OCI-LY7 (cell line): ENCODE measurements around the gene ANKRD39.

ENCODE experiments used
- EZH2phosphoT487 ChIP-seq: fragments of 200-600 bp; sonication (generic); IDR thresholded peaks from 2 replicates; pipeline ENCODE4 v1.6.1; 2018; ENCODE audit warnings: low read depth, borderline replicate concordance, mild to moderate bottlenecking, mixed run types, antibody characterized with exemption, low read length, moderate library complexity, mixed read lengths
- TF ChIP-seq, protein P1 (sequence below): fragments of 200-600 bp; sonication (generic); conservative IDR thresholded peaks from 2 replicates; pipeline ENCODE4 v1.5.1; 2014; ENCODE audit warnings: mild to moderate bottlenecking, antibody characterized with exemption, low read length, moderate library complexity, mixed read lengths

- TF ChIP-seq, protein P1, sequence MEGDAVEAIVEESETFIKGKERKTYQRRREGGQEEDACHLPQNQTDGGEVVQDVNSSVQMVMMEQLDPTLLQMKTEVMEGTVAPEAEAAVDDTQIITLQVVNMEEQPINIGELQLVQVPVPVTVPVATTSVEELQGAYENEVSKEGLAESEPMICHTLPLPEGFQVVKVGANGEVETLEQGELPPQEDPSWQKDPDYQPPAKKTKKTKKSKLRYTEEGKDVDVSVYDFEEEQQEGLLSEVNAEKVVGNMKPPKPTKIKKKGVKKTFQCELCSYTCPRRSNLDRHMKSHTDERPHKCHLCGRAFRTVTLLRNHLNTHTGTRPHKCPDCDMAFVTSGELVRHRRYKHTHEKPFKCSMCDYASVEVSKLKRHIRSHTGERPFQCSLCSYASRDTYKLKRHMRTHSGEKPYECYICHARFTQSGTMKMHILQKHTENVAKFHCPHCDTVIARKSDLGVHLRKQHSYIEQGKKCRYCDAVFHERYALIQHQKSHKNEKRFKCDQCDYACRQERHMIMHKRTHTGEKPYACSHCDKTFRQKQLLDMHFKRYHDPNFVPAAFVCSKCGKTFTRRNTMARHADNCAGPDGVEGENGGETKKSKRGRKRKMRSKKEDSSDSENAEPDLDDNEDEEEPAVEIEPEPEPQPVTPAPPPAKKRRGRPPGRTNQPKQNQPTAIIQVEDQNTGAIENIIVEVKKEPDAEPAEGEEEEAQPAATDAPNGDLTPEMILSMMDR: no peak
- no peak for TF ChIP-seq EZH2phosphoT487
Observed at GRCh38 chr2:96898641-96899412, 41.0 kb upstream of the ANKRD39 start.
